ENCODE measurements around the gene PLP2. TPM values are rescaled to one million over a fixed set of nuclear protein-coding genes. Genes with fewer than 3 reads are reported as not detected.
"Not testable (repeated sequence)": the region's sequence is repeated elsewhere in the genome, so short reads cannot be mapped to it uniquely, and the experiment has no call there.

PLP2 gene
- total RNA-seq, 4 donors from 2014 or later: 6.2 to 25.7 (median 14.6) TPM

DNA sequence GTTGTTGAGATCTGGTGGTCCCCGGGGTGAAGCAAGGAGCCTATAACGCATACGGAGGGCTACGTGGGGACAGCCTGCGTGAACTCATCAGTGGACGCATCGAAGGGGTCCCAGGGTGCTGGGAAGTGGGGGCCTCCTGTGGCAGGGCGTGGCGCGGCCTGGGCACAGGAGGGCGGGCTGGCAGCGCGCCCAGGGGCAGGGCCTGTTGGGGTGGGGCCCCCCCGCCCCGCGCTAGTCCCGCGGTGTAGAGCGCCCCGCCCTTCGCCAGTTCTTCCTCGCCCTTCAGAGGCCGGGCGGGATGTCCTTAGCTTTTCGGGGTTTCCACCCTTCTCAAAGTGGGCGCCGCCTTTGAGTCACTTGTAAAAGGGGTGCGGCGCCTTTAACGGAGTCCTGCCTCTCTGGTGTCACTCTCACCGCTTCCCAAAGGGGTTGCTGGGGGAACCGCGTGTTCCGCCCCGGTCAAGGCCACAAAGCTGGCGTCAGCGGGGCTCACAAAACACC lies 632 bp downstream of the PLP2 start:
- Histone ChIP-seq H3K36me3 (no peaks in the 10 kb centered on the region), H3K27me3 (no peaks in the 10 kb centered on the region), H3K4me3 (replicated peaks in 1 of 3) (peak overlapping the region; percentile 6 to 35 (median 9)), H3K4me1 (peaks cover 1 to 3% of the 10 kb centered on the region in 2 donors), H3K9me3 (no peaks in the 10 kb centered on the region), H3K27ac (peak overlapping the region; percentile 21 to 69 (median 59))
- WGBS, 2 donors: 0% methylated on average over 2 of the region's 37 CpGs; no CpG with 5 or more reads in 1 of the 2 donors
- peak; percentile 72 to 75 for DNase-seq
- intact Hi-C loops (cut with DNase I): no loop called here
- TF ChIP-seq POLR2A (IDR thresholded peaks at IDR 0.05): peak in 1 of 2 donors; percentile 15
- TF ChIP-seq, protein P1, sequence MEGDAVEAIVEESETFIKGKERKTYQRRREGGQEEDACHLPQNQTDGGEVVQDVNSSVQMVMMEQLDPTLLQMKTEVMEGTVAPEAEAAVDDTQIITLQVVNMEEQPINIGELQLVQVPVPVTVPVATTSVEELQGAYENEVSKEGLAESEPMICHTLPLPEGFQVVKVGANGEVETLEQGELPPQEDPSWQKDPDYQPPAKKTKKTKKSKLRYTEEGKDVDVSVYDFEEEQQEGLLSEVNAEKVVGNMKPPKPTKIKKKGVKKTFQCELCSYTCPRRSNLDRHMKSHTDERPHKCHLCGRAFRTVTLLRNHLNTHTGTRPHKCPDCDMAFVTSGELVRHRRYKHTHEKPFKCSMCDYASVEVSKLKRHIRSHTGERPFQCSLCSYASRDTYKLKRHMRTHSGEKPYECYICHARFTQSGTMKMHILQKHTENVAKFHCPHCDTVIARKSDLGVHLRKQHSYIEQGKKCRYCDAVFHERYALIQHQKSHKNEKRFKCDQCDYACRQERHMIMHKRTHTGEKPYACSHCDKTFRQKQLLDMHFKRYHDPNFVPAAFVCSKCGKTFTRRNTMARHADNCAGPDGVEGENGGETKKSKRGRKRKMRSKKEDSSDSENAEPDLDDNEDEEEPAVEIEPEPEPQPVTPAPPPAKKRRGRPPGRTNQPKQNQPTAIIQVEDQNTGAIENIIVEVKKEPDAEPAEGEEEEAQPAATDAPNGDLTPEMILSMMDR (IDR thresholded peaks at IDR 0.05): no peak

DNA sequence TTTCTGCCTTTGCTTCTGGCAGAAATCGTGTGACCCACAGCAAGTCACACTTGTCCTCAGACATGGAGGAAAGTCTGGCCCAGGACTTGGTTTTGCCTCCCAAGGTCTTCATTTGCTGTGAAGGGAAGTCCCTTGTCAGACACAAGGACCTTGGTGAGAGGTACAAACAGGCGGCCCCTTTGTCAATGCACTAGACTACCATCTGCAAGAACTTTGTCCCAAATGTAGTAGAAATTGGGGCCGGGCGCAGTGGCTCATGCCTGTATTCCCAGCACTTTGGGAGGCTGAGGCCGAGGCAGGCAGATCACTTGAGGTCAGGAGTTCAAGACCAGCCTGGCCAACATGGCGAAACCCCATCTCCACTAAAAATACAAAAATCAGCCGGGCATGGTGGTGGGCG lies 1.8 kb downstream of the PLP2 start:
- intact Hi-C loops (cut with DNase I); H3K9me3 ChIP-seq; H3K4me1 ChIP-seq; DNase-seq; H3K27me3 ChIP-seq; H3K36me3 ChIP-seq; H3K4me3 ChIP-seq (replicated peaks in 1 of 3): not testable (repeated sequence)
- H3K27ac ChIP-seq: peak overlapping the region in 1 of 3 donors; percentile 59
- 93 to 96% methylated on average over 4 to 5 of the region's 8 CpGs for WGBS, 2 donors

DNA sequence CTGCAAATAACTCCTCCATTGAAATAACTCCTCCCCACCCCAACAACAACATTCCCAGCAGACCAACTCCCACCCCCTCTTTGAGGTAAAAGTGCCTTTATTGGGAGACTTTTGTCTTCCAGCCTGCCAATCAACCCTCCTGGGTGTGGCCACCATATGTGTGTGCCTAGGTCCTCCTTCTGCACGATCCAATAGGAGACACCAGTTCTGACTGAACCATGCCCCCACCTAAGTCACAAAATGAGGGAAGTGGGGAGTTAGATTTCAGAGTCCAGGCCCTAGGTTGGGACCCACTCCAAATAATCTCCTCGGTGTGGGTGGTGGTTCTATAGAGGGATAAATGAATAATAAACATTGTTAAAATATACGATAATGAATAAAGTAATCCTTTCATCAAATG lies 3.0 kb downstream of the PLP2 start:
- intact Hi-C loops (cut with DNase I): no loop called here
- Histone ChIP-seq H3K4me3 (replicated peaks in 1 of 3) (no peak overlapping the region), H3K36me3 (no peaks in the 10 kb centered on the region), H3K27ac (no peak overlapping the region), H3K9me3 (no peaks in the 10 kb centered on the region), H3K27me3 (no peaks in the 10 kb centered on the region), H3K4me1 (peaks cover 0 to 3% of the 10 kb centered on the region in 2 donors)
- TF ChIP-seq POLR2A (IDR thresholded peaks at IDR 0.05): no peak
- TF ChIP-seq, protein P1 (IDR thresholded peaks at IDR 0.05): no peak
- no peak for DNase-seq
- 67 to 85% methylated on average over 3 of the region's 3 CpGs for WGBS, 2 donors

DNA sequence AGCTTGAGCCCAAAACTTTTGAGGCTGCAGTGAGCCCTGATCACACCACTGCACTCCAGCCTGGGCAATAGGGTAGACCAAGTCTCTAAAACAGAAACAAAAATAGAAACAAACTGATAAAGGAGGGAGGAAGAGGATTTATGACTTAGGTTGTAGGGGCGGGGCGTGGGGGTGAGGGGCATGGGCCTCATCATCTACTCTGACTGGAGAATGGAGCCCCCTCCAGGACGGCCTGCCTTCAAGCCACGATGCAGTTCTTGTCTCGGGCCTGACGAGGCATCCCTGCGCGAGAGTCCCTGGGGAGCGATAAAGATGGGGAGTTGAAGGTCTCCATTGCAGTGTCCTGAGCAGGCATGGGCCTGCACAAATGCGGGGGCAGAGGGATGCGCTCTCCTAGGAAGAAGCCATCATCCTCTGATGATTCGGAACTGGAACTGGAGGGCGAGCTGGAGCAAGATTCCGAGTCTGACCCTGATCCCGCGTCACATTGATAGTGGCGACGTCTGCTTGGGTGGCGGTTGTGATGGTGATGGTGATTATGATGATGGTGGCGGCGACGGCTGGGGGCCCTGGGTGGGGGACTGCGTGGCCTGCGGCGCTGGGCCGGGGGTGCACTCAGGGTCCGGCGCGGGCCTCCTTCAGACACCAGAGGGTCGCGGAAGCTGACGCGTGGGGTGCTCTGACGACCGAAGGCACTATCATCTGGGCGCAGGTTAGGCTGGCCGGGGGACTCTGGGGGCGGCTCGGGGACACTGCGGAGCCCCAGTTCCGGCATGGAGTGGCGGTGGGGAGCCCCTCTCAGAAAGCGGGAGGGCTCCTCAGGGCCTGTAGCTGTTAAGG lies 4.0 kb downstream of the PLP2 start:
- WGBS, 2 donors: 92% methylated on average over 10 to 28 of the region's 43 CpGs
- Histone ChIP-seq H3K27me3 (no peaks in the 10 kb centered on the region), H3K4me3 (replicated peaks in 1 of 3) (no peak overlapping the region), H3K27ac (no peak overlapping the region), H3K9me3 (no peaks in the 10 kb centered on the region), H3K4me1 (peaks cover 0 to 3% of the 10 kb centered on the region in 2 donors), H3K36me3 (no peaks in the 10 kb centered on the region)
- no peak for TF ChIP-seq POLR2A (IDR thresholded peaks at IDR 0.05)
- TF ChIP-seq, protein P1 (IDR thresholded peaks at IDR 0.05): no peak
- DNase-seq: no peak
- intact Hi-C loops (cut with DNase I): no loop called here

DNA sequence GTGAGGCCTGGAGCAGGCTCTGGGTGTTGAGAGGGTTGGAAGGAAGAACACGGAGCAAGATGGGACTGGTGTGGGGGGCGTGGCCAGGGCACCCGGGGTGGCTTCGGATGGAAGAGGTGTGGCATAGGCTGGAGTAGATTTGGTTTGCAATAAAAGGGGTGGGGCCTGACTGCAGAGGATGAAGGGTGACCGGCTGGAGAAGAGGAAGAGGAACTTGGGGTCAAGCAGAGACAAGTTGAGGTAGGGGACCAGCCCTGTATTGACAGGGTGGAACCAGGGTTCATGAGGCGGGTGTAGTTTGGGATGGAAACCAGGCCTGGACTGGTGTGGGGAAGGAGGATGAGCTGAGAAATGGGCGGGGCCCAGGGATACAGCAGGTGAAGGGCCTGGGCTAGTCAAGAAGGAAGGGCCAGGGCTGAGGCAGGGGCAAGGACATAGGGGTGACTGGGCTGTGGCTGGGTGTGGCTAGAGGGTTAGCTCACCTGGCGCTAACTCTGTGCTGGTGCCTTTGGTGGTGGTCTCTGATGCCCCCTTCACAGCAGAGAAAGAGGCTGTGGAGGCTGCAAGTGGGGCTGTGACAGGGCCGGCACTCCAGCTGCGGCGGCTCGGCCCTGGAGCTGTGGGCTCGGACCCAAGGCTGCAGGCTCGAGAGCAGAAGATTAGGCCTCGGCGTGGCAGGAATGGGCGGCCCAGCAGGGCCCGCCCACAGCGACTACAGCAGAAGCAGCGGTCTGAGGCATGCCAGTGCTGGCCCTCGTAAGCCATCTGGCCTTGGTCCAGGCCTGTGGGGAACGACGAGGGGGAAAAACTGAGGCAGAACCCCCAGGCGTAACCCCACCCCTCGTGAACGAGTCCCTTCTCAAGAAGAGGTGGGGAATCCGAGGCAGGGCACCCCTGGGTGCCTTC lies 5.0 kb downstream of the PLP2 start:
- Histone ChIP-seq H3K27ac (no peak overlapping the region), H3K27me3 (no peaks in the 10 kb centered on the region), H3K4me1 (peaks cover 0 to 3% of the 10 kb centered on the region in 2 donors), H3K36me3 (no peaks in the 10 kb centered on the region), H3K9me3 (no peaks in the 10 kb centered on the region), H3K4me3 (replicated peaks in 1 of 3) (no peak overlapping the region)
- no peak for TF ChIP-seq POLR2A (IDR thresholded peaks at IDR 0.05)
- TF ChIP-seq, protein P1 (IDR thresholded peaks at IDR 0.05): no peak
- intact Hi-C loops (cut with DNase I): no loop called here
- DNase-seq: no peak
- WGBS, 2 donors: 73 to 80% methylated on average over 10 to 14 of the region's 27 CpGs

Data from thyroid gland (tissue), 4 donors.